Endothelial cell (in vitro differentiated cells): Measurements from ENCODE around the gene FGD6. TPM values are rescaled to one million over a fixed set of nuclear protein-coding genes. Genes with fewer than 3 reads are reported as not detected.

Experiments used
- DNase-seq: peaks from one replicate; pipeline ENCODE4 v3.0.0; 2021; ENCODE audit warnings: low spot score
- H3K27ac Mint-ChIP-seq: one replicate; pipeline ENCODE4 v1.8.0; 2021; ENCODE audit warnings: mixed read lengths, inconsistent platforms; ENCODE audit not compliant: unreplicated experiment
- H3K27me3 Mint-ChIP-seq: one replicate; pipeline ENCODE4 v1.8.0; 2021; ENCODE audit warnings: mild to moderate bottlenecking, moderate library complexity, mixed read lengths, inconsistent platforms; ENCODE audit not compliant: unreplicated experiment
- H3K36me3 Mint-ChIP-seq: one replicate; pipeline ENCODE4 v1.8.0; 2021; ENCODE audit warnings: mild to moderate bottlenecking, low read depth, mixed read lengths, inconsistent platforms; ENCODE audit not compliant: unreplicated experiment
- H3K4me1 Mint-ChIP-seq: one replicate; pipeline ENCODE4 v1.8.0; 2021; ENCODE audit warnings: mild to moderate bottlenecking, mixed read lengths, inconsistent platforms; ENCODE audit not compliant: unreplicated experiment
- H3K4me3 Mint-ChIP-seq: one replicate; pipeline ENCODE4 v1.8.0; 2021; ENCODE audit warnings: mild to moderate bottlenecking, mixed read lengths, inconsistent platforms; ENCODE audit not compliant: unreplicated experiment
- H3K9me3 Mint-ChIP-seq: one replicate; pipeline ENCODE4 v1.8.0; 2021; ENCODE audit warnings: mixed read lengths, inconsistent platforms; ENCODE audit not compliant: unreplicated experiment
- total RNA-seq: library from RNA; stranded (reverse); fragmentation: NEBNext Ultra II Directional; extraction: Animal tissue kit (Norgen Biotek cat#: 25700); gene quantifications from one replicate; pipeline ENCODE4 v1.2.1, GENCODE V29; 2021; ENCODE audit not compliant: unreplicated experiment
- TF ChIP-seq, protein P1 (sequence below): fragments of 200-600 bp; sonication (generic); IDR thresholded peaks from one replicate; pipeline ENCODE4 v1.5.0; 2021; ENCODE audit warnings: antibody characterized with exemption; ENCODE audit not compliant: unreplicated experiment

FGD6 gene
- total RNA-seq, 1 donor from 2014 or later, result 35.4 TPM

DNA sequence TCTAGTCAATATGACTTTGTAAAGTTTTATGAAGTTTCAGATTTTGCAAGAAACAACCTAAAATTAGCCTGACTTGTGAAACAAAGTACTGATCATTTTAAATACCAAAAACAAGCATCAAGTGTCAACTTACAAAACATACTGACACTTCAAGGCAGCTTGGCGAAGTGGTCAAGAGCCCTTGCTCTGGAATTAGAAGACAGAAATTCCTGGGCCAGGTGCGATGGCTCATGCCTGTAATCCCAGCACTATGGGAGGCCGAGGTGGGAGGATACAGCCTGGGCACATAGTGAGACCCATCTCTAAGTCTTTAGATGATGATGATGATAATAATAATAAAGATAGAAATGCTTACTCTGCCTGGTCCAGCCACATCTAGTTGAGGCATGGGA lies 98.5 kb downstream of the FGD6 start:
- DNase-seq, result no peak
- peaks cover 13% of the 10 kb centered on the region for H3K36me3 Mint-ChIP-seq
- H3K4me1 Mint-ChIP-seq, result peaks cover 5% of the 10 kb centered on the region
- no peak overlapping the region for H3K27ac Mint-ChIP-seq
- peaks cover 1% of the 10 kb centered on the region for H3K27me3 Mint-ChIP-seq
- H3K9me3 Mint-ChIP-seq, result no peaks in the 10 kb centered on the region
- TF ChIP-seq, protein P1, sequence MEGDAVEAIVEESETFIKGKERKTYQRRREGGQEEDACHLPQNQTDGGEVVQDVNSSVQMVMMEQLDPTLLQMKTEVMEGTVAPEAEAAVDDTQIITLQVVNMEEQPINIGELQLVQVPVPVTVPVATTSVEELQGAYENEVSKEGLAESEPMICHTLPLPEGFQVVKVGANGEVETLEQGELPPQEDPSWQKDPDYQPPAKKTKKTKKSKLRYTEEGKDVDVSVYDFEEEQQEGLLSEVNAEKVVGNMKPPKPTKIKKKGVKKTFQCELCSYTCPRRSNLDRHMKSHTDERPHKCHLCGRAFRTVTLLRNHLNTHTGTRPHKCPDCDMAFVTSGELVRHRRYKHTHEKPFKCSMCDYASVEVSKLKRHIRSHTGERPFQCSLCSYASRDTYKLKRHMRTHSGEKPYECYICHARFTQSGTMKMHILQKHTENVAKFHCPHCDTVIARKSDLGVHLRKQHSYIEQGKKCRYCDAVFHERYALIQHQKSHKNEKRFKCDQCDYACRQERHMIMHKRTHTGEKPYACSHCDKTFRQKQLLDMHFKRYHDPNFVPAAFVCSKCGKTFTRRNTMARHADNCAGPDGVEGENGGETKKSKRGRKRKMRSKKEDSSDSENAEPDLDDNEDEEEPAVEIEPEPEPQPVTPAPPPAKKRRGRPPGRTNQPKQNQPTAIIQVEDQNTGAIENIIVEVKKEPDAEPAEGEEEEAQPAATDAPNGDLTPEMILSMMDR, result no peak
- no peak overlapping the region for H3K4me3 Mint-ChIP-seq

DNA sequence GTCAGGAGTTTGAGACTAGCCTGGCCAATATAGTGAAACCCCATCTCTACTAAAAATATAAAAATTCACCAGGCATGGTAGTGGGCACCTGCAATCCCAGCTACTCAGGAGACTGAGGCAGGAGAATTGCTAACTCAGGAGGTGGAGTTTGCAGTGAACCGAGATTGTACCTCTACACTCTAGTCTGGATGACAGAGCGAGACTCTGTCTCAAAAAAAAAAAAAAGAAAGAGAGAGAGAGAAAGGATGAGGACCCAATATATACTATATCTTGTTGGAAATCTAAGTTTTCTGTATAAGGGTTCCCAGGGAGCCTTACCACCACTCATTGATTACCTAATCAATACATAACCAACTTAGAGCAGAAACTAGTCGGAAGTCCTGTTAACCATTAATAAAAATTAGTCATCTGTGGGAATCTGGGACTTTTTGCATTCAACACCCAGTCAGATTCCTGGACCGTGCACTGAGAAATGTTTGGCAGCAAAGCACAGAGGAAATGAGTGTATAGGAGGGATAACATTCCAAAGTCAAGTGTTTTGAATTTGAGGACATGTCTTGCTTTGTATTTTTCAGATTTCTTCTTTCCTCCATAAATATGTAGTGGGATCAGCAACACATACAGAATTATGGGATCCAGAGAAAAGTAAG lies 99.0 kb downstream of the FGD6 start:
- Mint-ChIP-seq H3K27ac (no peak overlapping the region), H3K9me3 (no peaks in the 10 kb centered on the region), H3K4me1 (peaks cover 5% of the 10 kb centered on the region), H3K27me3 (peaks cover 1% of the 10 kb centered on the region), H3K36me3 (peaks cover 17% of the 10 kb centered on the region), H3K4me3 (no peak overlapping the region)
- TF ChIP-seq, protein P1, result no peak
- no peak for DNase-seq

GRCh38 chr12:95117178-95117599 lies 100.1 kb downstream of the FGD6 start:
- peak overlapping the region; percentile 52 for H3K27ac Mint-ChIP-seq
- H3K36me3 Mint-ChIP-seq, result peaks cover 17% of the 10 kb centered on the region
- DNase-seq, result peak; percentile 49
- peaks cover 5% of the 10 kb centered on the region for H3K4me1 Mint-ChIP-seq
- H3K9me3 Mint-ChIP-seq, result no peaks in the 10 kb centered on the region
- H3K4me3 Mint-ChIP-seq, result no peak overlapping the region
- TF ChIP-seq, protein P1, result peak; percentile 84
- H3K27me3 Mint-ChIP-seq, result peaks cover 1% of the 10 kb centered on the region

GRCh38 chr12:95116773-95117172 lies 100.5 kb downstream of the FGD6 start:
- no peak overlapping the region for H3K4me3 Mint-ChIP-seq
- no peak for DNase-seq
- TF ChIP-seq, protein P1, result no peak
- peaks cover 5% of the 10 kb centered on the region for H3K4me1 Mint-ChIP-seq
- H3K27me3 Mint-ChIP-seq, result peaks cover 1% of the 10 kb centered on the region
- no peaks in the 10 kb centered on the region for H3K9me3 Mint-ChIP-seq
- H3K27ac Mint-ChIP-seq, result no peak overlapping the region
- peaks cover 17% of the 10 kb centered on the region for H3K36me3 Mint-ChIP-seq

GRCh38 chr12:95116341-95116740 lies 100.9 kb downstream of the FGD6 start:
- no peaks in the 10 kb centered on the region for H3K9me3 Mint-ChIP-seq
- DNase-seq, result no peak
- no peak overlapping the region for H3K27ac Mint-ChIP-seq
- TF ChIP-seq, protein P1, result no peak
- peaks cover 21% of the 10 kb centered on the region for H3K36me3 Mint-ChIP-seq
- no peak overlapping the region for H3K4me3 Mint-ChIP-seq
- H3K27me3 Mint-ChIP-seq, result peaks cover 4% of the 10 kb centered on the region
- peaks cover 5% of the 10 kb centered on the region for H3K4me1 Mint-ChIP-seq
